ENCODE measurements around the gene HDAC7.

HDAC7 gene

DNA sequence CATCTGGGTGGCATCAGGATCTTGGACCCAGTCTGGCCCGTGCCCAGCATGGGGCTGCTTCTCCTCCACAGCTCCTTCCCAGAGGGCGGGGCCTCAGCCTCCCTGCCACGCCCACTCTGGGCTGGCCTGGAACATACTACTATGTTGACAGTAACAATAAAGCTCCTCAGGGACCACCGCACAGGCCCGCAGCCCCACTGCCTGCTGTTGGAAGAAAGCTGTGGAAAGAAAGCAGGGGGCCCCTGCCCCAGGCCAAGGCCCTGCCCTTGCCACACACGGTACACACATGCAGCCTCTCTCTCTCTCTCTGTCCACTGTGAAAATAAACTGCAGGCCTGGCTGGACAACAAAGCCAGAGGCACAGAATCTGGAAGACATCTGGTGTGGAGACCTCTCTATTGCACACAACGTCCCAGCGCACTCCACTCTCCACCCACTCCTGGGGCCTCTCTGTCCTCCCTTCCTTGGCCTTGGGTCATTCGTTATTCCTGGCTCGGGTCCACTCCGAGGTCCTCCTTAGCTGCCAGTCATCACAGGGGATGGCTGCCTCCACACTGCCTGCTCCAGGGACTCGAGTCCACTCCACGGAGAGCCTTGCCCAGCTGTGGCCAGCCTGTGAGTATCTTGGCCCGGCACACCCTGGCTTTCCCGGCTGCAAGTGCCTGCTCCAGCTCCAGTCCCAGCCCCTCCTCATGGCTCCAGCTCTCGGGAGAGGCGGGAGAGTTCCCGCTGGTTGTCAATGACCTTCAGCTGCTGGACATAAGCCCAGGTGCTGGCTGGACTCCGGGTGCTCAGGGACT, 82.6 kb downstream of the HDAC7 start:
- ATAC-seq (ENCODE audit: low read depth) (no peak), DNase-seq (ENCODE audit: low spot score) (peak; percentile 56)
- no peaks in the 10 kb centered on the region for H3K9me3 ChIP-seq (ENCODE audit: severe bottlenecking)
- no peak overlapping the region for H3K27ac ChIP-seq (ENCODE audit: poor library complexity, severe bottlenecking)
- H3K36me3 ChIP-seq (ENCODE audit: low read depth), result no peaks in the 10 kb centered on the region
- no peak overlapping the region for H3K4me3 ChIP-seq (ENCODE audit: severe bottlenecking)
- peaks cover 3% of the 10 kb centered on the region for H3K4me1 ChIP-seq (ENCODE audit: insufficient read depth, poor library complexity, severe bottlenecking)
- TF ChIP-seq, protein P1, sequence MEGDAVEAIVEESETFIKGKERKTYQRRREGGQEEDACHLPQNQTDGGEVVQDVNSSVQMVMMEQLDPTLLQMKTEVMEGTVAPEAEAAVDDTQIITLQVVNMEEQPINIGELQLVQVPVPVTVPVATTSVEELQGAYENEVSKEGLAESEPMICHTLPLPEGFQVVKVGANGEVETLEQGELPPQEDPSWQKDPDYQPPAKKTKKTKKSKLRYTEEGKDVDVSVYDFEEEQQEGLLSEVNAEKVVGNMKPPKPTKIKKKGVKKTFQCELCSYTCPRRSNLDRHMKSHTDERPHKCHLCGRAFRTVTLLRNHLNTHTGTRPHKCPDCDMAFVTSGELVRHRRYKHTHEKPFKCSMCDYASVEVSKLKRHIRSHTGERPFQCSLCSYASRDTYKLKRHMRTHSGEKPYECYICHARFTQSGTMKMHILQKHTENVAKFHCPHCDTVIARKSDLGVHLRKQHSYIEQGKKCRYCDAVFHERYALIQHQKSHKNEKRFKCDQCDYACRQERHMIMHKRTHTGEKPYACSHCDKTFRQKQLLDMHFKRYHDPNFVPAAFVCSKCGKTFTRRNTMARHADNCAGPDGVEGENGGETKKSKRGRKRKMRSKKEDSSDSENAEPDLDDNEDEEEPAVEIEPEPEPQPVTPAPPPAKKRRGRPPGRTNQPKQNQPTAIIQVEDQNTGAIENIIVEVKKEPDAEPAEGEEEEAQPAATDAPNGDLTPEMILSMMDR (IDR thresholded peaks at IDR 0.05; ENCODE audit: poor library complexity, severe bottlenecking), result no peak
- no peaks in the 10 kb centered on the region for H3K27me3 ChIP-seq (ENCODE audit: insufficient read depth, poor library complexity, severe bottlenecking)

DNA sequence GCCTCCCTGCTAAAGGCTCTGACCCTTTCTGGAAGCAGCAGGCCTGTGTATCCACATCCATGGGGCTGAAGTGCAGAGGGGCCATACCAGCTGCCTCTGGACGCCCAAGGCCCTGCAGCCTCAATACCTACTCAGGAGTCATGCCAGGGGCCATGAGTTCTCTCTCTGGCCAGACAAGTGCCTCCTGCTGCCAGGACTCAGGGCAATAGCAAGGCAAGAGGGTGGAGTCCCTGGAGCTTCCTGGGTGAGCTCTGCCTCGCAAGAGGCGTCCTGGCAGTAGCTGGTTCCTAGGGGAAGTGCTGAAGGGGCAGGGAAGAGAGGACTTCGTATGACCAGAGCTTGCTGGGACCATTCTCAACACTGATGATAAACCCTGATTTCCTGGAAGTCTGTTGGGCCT, 83.5 kb downstream of the HDAC7 start:
- peaks cover under 1% of the 10 kb centered on the region for H3K4me1 ChIP-seq (ENCODE audit: insufficient read depth, poor library complexity, severe bottlenecking)
- no peaks in the 10 kb centered on the region for H3K36me3 ChIP-seq (ENCODE audit: low read depth)
- H3K27me3 ChIP-seq (ENCODE audit: insufficient read depth, poor library complexity, severe bottlenecking), result no peaks in the 10 kb centered on the region
- ATAC-seq (ENCODE audit: low read depth), result no peak
- DNase-seq (ENCODE audit: low spot score), result no peak
- H3K27ac ChIP-seq (ENCODE audit: poor library complexity, severe bottlenecking), result no peak overlapping the region
- TF ChIP-seq, protein P1 (IDR thresholded peaks at IDR 0.05; ENCODE audit: poor library complexity, severe bottlenecking), result no peak
- no peaks in the 10 kb centered on the region for H3K9me3 ChIP-seq (ENCODE audit: severe bottlenecking)
- H3K4me3 ChIP-seq (ENCODE audit: severe bottlenecking), result no peak overlapping the region

DNA sequence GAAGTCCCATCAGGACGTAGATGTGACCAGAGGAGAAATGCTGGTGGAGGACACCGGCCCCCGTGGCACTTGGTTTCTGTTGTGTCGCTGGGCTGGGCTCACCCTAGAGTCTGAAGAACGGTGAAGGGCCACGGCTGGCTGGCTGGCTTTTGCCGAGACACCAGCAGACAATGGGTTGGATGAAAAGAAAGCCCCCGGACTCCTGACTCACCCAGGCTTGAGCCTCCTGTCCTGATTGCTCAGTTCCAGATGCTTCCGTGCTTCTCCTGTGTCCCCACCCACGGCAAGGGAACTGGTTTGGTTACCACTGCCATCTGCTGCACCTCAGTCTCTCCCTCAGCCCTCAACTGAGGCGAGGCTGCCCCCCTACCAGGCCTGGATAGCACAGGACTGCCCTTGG, 84.1 kb downstream of the HDAC7 start:
- Histone ChIP-seq H3K27me3 (ENCODE audit: insufficient read depth, poor library complexity, severe bottlenecking) (no peaks in the 10 kb centered on the region), H3K36me3 (ENCODE audit: low read depth) (no peaks in the 10 kb centered on the region), H3K27ac (ENCODE audit: poor library complexity, severe bottlenecking) (no peak overlapping the region), H3K9me3 (ENCODE audit: severe bottlenecking) (no peaks in the 10 kb centered on the region), H3K4me3 (ENCODE audit: severe bottlenecking) (no peak overlapping the region), H3K4me1 (ENCODE audit: insufficient read depth, poor library complexity, severe bottlenecking) (no peaks in the 10 kb centered on the region)
- DNase-seq (ENCODE audit: low spot score) (peak; percentile 51), ATAC-seq (ENCODE audit: low read depth) (peak; percentile 21; the same call in 2 of the 3 replicates)
- TF ChIP-seq, protein P1 (IDR thresholded peaks at IDR 0.05; ENCODE audit: poor library complexity, severe bottlenecking), result no peak

DNA sequence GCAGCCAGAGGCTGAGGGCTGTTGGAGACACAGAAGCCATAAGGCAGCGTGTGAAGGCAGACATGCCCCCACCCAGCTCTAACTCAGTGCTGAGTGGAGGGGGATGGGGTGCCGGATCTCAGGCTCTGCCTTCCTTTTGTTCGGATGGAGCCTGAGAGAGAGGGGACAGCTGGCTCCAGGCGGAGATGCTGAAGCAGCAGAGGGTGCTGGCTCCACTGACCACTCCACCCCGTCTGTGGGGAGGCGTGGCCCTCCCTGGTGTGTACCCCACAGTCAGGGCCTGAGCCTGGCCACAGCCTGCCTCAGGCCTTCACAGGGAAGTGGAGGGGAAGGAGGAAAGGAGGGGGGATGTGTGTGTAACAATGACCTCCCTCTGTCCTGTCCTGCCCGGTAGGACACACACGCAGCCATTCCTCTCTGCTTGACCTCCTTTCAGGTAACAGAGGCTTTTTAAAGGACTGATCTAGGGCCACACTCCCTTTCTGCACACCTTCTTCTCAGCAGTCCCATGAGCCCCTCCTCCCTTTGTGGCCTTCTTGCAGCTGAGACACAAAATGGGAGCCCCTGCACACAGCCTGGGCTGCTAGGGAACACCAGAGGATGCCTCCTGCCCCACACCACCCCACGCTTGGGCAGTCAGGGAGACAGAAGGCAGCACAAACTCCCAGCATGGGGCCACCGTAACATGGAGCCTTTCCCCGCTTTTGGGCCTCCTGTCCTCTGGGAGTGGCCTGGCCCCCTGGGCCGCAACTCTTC, 84.8 kb downstream of the HDAC7 start:
- Histone ChIP-seq H3K36me3 (ENCODE audit: low read depth) (no peaks in the 10 kb centered on the region), H3K4me1 (ENCODE audit: insufficient read depth, poor library complexity, severe bottlenecking) (no peaks in the 10 kb centered on the region), H3K4me3 (ENCODE audit: severe bottlenecking) (no peak overlapping the region), H3K9me3 (ENCODE audit: severe bottlenecking) (no peaks in the 10 kb centered on the region), H3K27ac (ENCODE audit: poor library complexity, severe bottlenecking) (no peak overlapping the region), H3K27me3 (ENCODE audit: insufficient read depth, poor library complexity, severe bottlenecking) (no peaks in the 10 kb centered on the region)
- ATAC-seq (ENCODE audit: low read depth) (no peak), DNase-seq (ENCODE audit: low spot score) (peak; percentile 48)
- TF ChIP-seq, protein P1 (IDR thresholded peaks at IDR 0.05; ENCODE audit: poor library complexity, severe bottlenecking), result no peak
